Thoracic aorta (tissue), 2 donors: ENCODE data around the gene PITRM1. TPM values are rescaled to one million over a fixed set of nuclear protein-coding genes. Genes with fewer than 3 reads are reported as not detected.

Experiments
- ATAC-seq: fragments of 150-250 bp; one replicate; pipeline ENCODE4 v1.8.0; 2017; ENCODE audit warnings: low read depth; ENCODE audit not compliant: insufficient number of reproducible peaks, low FRiP score
- DNase-seq: peaks from one replicate; pipeline ENCODE4 v3.0.0-alpha.2; 2020; ENCODE audit warnings: low spot score
- H3K27ac ChIP-seq, 2 donors: fragments of 200-600 bp; sonication (generic); 1 replicate in 1 of 2; 2 replicates in 1 of 2; pipeline ENCODE4 v1.5.1; 2016; ENCODE audit warnings: mild to moderate bottlenecking in 2 of 2, moderate library complexity in 2 of 2
- H3K27me3 ChIP-seq: fragments of 200-600 bp; sonication (generic); replicated peaks from 2 replicates; pipeline ENCODE4 v1.6.0; 2016; ENCODE audit warnings: mild to moderate bottlenecking; ENCODE audit not compliant: insufficient read depth
- H3K36me3 ChIP-seq: fragments of 200-600 bp; sonication (generic); one replicate; pipeline ENCODE4 v1.5.1; 2016
- H3K4me1 ChIP-seq, 2 donors: fragments of 200-600 bp; sonication (generic); 1 replicate in 1 of 2; 2 replicates in 1 of 2; pipeline versions ENCODE4 v1.5.1 to v1.6.0; 2016; ENCODE audit warnings: low read depth in 2 of 2, mild to moderate bottlenecking in 1 of 2; ENCODE audit not compliant: control insufficient read depth in 1 of 2
- H3K4me3 ChIP-seq: fragments of 200-600 bp; sonication (generic); 2 replicates; pipeline ENCODE4 v1.5.1; 2016; ENCODE audit warnings: mild to moderate bottlenecking
- H3K9me3 ChIP-seq: fragments of 200-600 bp; sonication (generic); 2 replicates; pipeline ENCODE4 v1.5.1; 2016
- total RNA-seq, 2 donors: library from RNA; depleted of rRNA; stranded (reverse); fragments of >200 nt; gene quantifications; one replicate each; pipeline versions ENCODE4 v1.1.0 to v1.2.3, GENCODE V29; 2016
- TF ChIP-seq, protein P1 (sequence below): fragments of 200-600 bp; sonication (generic); IDR thresholded peaks from one replicate; pipeline ENCODE4 v1.5.1; 2019; ENCODE audit warnings: antibody characterized with exemption

PITRM1 gene
- total RNA-seq, 2 donors from 2014 or later = 104 to 125 TPM

DNA sequence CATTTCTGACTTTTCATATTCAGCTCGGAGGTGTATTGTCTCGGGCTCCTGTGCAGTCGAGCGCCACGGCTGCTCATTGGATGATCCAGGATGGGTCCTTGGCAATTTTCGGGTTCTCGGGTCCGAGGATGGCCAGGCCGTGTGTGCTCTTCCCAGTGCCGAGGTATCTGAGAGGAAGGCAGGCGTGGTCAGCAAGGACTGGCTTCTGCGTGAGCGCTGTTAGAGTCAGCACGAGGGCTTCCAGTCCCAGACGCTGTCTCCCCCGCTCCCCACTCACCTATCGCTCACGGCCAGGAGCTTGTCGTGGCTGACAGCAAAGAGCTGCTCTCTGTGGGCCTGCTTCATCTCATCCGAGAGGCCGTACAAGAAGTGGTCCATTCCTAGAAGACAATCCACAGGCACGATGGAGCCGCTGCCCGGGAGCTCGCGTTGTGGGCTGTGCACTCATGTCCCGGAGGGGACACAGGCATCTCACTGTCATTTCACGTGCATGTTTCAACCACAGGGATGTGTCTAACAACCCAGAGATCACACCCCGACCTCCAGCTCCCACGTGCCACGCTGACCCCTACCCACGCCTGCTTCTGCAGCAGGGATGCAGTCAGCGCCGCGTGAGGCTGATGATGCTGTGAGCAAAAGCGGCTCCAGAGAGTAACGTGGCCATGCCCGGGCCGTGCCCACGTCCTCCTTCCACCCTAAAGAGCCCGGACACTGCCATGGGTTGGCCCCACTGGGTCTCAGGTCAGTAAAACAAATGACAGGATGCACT, 34.4 kb downstream of the PITRM1 start:
- H3K4me1 ChIP-seq = peaks cover 24 to 34% of the 10 kb centered on the region in 2 donors

GRCh38 chr10:3136763-3137611, 35.6 kb downstream of the PITRM1 start:
- peak; percentile 45 for ATAC-seq
- Histone ChIP-seq H3K36me3 (peaks cover 69% of the 10 kb centered on the region), H3K4me1 (peaks cover 24 to 34% of the 10 kb centered on the region in 2 donors), H3K27ac (peak overlapping the region; percentile 43 to 57), H3K27me3 (no peaks in the 10 kb centered on the region), H3K4me3 (no peak overlapping the region), H3K9me3 (no peaks in the 10 kb centered on the region)
- no peak for DNase-seq
- TF ChIP-seq, protein P1, sequence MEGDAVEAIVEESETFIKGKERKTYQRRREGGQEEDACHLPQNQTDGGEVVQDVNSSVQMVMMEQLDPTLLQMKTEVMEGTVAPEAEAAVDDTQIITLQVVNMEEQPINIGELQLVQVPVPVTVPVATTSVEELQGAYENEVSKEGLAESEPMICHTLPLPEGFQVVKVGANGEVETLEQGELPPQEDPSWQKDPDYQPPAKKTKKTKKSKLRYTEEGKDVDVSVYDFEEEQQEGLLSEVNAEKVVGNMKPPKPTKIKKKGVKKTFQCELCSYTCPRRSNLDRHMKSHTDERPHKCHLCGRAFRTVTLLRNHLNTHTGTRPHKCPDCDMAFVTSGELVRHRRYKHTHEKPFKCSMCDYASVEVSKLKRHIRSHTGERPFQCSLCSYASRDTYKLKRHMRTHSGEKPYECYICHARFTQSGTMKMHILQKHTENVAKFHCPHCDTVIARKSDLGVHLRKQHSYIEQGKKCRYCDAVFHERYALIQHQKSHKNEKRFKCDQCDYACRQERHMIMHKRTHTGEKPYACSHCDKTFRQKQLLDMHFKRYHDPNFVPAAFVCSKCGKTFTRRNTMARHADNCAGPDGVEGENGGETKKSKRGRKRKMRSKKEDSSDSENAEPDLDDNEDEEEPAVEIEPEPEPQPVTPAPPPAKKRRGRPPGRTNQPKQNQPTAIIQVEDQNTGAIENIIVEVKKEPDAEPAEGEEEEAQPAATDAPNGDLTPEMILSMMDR = no peak

More for the DNA sequence above, 34.4 kb downstream of the PITRM1 start:
- H3K9me3 ChIP-seq = no peaks in the 10 kb centered on the region
- ATAC-seq (no peak), DNase-seq (no peak)
- H3K36me3 ChIP-seq = peaks cover 69% of the 10 kb centered on the region
- TF ChIP-seq, protein P1 = no peak
- peak overlapping the region in 1 of 2 donors; percentile 57 for H3K27ac ChIP-seq
- H3K27me3 ChIP-seq = no peaks in the 10 kb centered on the region
- no peak overlapping the region for H3K4me3 ChIP-seq

GRCh38 chr10:3136336-3136735, 36.2 kb downstream of the PITRM1 start:
- ATAC-seq = no peak
- Histone ChIP-seq H3K4me3 (no peak overlapping the region), H3K36me3 (peaks cover 67% of the 10 kb centered on the region), H3K27me3 (no peaks in the 10 kb centered on the region), H3K27ac (peak overlapping the region in 1 of 2 donors; percentile 57), H3K9me3 (no peaks in the 10 kb centered on the region), H3K4me1 (peaks cover 24 to 32% of the 10 kb centered on the region in 2 donors)
- TF ChIP-seq, protein P1 = no peak
- no peak for DNase-seq

DNA sequence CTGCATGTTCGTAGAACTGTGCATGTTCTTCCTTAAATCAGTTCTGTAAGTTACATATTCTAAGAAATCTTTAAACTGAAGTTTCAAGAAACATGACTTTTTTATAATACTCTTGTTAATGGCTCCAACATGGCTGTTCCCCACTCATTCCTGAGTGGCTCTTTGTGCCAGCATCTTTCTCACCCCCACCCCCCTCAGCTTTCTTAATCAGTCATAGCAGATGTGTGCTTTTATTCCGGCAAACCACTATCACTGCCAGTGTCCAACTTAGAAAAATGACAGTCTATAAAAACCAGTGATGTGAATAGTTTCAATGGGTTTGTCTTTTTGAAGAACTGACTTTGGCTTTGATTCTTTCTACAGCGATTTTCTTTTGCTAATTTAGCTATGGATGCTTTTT, 37.6 kb downstream of the PITRM1 start:
- DNase-seq (no peak), ATAC-seq (no peak)
- peaks cover 14 to 18% of the 10 kb centered on the region in 2 donors for H3K4me1 ChIP-seq
- H3K27ac ChIP-seq = no peak overlapping the region
- H3K4me3 ChIP-seq = no peak overlapping the region
- H3K36me3 ChIP-seq = peaks cover 68% of the 10 kb centered on the region
- no peaks in the 10 kb centered on the region for H3K27me3 ChIP-seq
- TF ChIP-seq, protein P1 = no peak
- H3K9me3 ChIP-seq = no peaks in the 10 kb centered on the region

DNA sequence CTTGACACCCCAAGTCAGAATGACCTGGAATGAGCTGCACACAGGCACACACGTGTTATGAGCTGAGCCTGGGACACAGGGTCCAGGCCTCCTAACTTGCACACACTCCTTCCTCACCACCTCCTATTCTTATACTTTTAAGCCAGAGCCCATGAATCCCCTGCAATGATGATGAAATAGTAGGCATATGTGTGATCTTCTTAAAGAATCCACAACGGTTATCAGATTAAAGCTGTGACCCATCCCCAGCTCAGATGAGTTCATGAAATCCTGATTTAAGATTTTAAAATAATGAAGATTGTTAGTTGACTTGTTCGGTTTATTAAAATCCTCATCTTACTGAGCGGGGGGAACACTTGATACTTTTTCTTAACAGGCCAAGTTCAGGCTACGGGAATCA, 38.6 kb downstream of the PITRM1 start:
- H3K4me3 ChIP-seq = no peak overlapping the region
- H3K9me3 ChIP-seq = no peaks in the 10 kb centered on the region
- H3K27me3 ChIP-seq = no peaks in the 10 kb centered on the region
- peaks cover 57% of the 10 kb centered on the region for H3K36me3 ChIP-seq
- no peak overlapping the region for H3K27ac ChIP-seq
- DNase-seq (no peak), ATAC-seq (no peak)
- peaks cover 12 to 13% of the 10 kb centered on the region in 2 donors for H3K4me1 ChIP-seq
- TF ChIP-seq, protein P1 = no peak
